H9 (cell line): ENCODE results near the gene FTO. TPM values are rescaled to one million over a fixed set of nuclear protein-coding genes. Genes with fewer than 3 reads are reported as not detected.

Experiments
- DNase-seq: peaks from one replicate; pipeline ENCODE4 v3.0.0-alpha.2; 2017
- H2AFZ ChIP-seq: one replicate; pipeline ENCODE4 v1.6.1; 2013; ENCODE audit warnings: mild to moderate bottlenecking, low read length, control low read depth, moderate library complexity
- H2AK5ac ChIP-seq: 2 replicates; pipeline ENCODE4 v1.6.1; 2013; ENCODE audit warnings: low read length, control low read depth, mixed read lengths; ENCODE audit not compliant: insufficient read length
- H2BK120ac ChIP-seq: one replicate; pipeline ENCODE4 v1.6.1; 2013; ENCODE audit warnings: low read depth, mild to moderate bottlenecking, low read length, control low read depth, inconsistent platforms; ENCODE audit not compliant: poor library complexity, severe bottlenecking
- H2BK12ac ChIP-seq: 2 replicates; pipeline ENCODE4 v1.6.1; 2013; ENCODE audit warnings: low read length, control low read depth, mixed read lengths, low read depth; ENCODE audit not compliant: insufficient read length
- H2BK15ac ChIP-seq: 2 replicates; pipeline ENCODE4 v1.6.1; 2013; ENCODE audit warnings: low read depth, low read length, control low read depth
- H2BK20ac ChIP-seq: one replicate; pipeline ENCODE4 v1.6.1; 2013; ENCODE audit warnings: low read depth, mild to moderate bottlenecking, low read length, control low read depth, inconsistent platforms; ENCODE audit not compliant: poor library complexity, severe bottlenecking
- H2BK5ac ChIP-seq: 2 replicates; pipeline ENCODE4 v1.6.1; 2013; ENCODE audit warnings: low read length, control low read depth, mixed read lengths; ENCODE audit not compliant: insufficient read length
- H3K14ac ChIP-seq: 2 replicates; pipeline ENCODE4 v1.6.1; 2013; ENCODE audit warnings: low read length, control low read depth; ENCODE audit not compliant: insufficient read depth
- H3K18ac ChIP-seq: 2 replicates; pipeline ENCODE4 v1.6.1; 2013; ENCODE audit warnings: low read depth, mild to moderate bottlenecking, mixed read lengths, low read length, control low read depth; ENCODE audit not compliant: insufficient read length
- H3K23ac ChIP-seq: 2 replicates; pipeline ENCODE4 v1.6.1; 2013; ENCODE audit warnings: low read length, control low read depth, mixed read lengths, low read depth; ENCODE audit not compliant: insufficient read length
- H3K23me2 ChIP-seq: 2 replicates; pipeline ENCODE4 v1.6.1; 2013; ENCODE audit warnings: low read depth, mild to moderate bottlenecking, mixed read lengths, low read length, control low read depth; ENCODE audit not compliant: insufficient read length, poor library complexity, severe bottlenecking
- H3K27ac ChIP-seq: 2 replicates; pipeline ENCODE4 v1.5.1; 2013; ENCODE audit warnings: low read length, control low read depth, mixed read lengths, low read depth; ENCODE audit not compliant: insufficient read length
- H3K27me3 ChIP-seq: 2 replicates; pipeline ENCODE4 v1.6.1; 2013; ENCODE audit warnings: low read length, control low read depth, inconsistent platforms; ENCODE audit not compliant: insufficient read depth
- H3K4ac ChIP-seq: 2 replicates; pipeline ENCODE4 v1.6.1; 2013; ENCODE audit warnings: low read depth, mild to moderate bottlenecking, control low read depth, inconsistent platforms, low read length, moderate library complexity
- H3K4me1 ChIP-seq: 2 replicates; pipeline ENCODE4 v1.6.1; 2013; ENCODE audit warnings: low read length, control low read depth, inconsistent platforms; ENCODE audit not compliant: insufficient read depth
- H3K4me2 ChIP-seq: 2 replicates; pipeline ENCODE4 v1.6.1; 2013; ENCODE audit warnings: low read length, control low read depth, mixed read lengths; ENCODE audit not compliant: insufficient read length, insufficient read depth
- H3K56ac ChIP-seq: 2 replicates; pipeline ENCODE4 v1.6.1; 2013; ENCODE audit warnings: low read depth, mild to moderate bottlenecking, mixed read lengths, low read length, control low read depth; ENCODE audit not compliant: insufficient read length
- H3K79me1 ChIP-seq: 2 replicates; pipeline ENCODE4 v1.6.1; 2013; ENCODE audit warnings: low read depth, mild to moderate bottlenecking, moderate library complexity, low read length, control low read depth, inconsistent platforms; ENCODE audit not compliant: insufficient read depth, poor library complexity, severe bottlenecking
- H3K79me2 ChIP-seq: 2 replicates; pipeline ENCODE4 v1.6.1; 2013; ENCODE audit warnings: low read length, control low read depth, inconsistent platforms; ENCODE audit not compliant: insufficient read depth
- H3K9ac ChIP-seq: 2 replicates; pipeline ENCODE4 v1.6.1; 2013; ENCODE audit warnings: low read length, control low read depth, mixed read lengths; ENCODE audit not compliant: insufficient read length; ENCODE audit errors: extremely low read depth
- H3K9me3 ChIP-seq: one replicate; pipeline ENCODE4 v1.6.1; 2013; ENCODE audit warnings: low read depth, low read length, inconsistent platforms; ENCODE audit not compliant: control insufficient read depth
- H3T11ph ChIP-seq: one replicate; pipeline ENCODE4 v1.6.1; 2013; ENCODE audit warnings: mild to moderate bottlenecking, low read length, control low read depth, inconsistent platforms
- H4K20me1 ChIP-seq: one replicate; pipeline ENCODE4 v1.6.1; 2013; ENCODE audit not compliant: control insufficient read depth, insufficient read length, insufficient read depth
- H4K5ac ChIP-seq: 2 replicates; pipeline ENCODE4 v1.6.1; 2013; ENCODE audit warnings: low read depth, mild to moderate bottlenecking, mixed read lengths, low read length, control low read depth; ENCODE audit not compliant: insufficient read length
- H4K8ac ChIP-seq: replicated peaks from 2 replicates; pipeline ENCODE4 v1.6.1; 2013; ENCODE audit warnings: low read length, control low read depth, mixed read lengths, low read depth; ENCODE audit not compliant: insufficient read length
- H4K91ac ChIP-seq: 2 replicates; pipeline ENCODE4 v1.6.1; 2013; ENCODE audit warnings: low read depth, mild to moderate bottlenecking, moderate library complexity, mixed read lengths, low read length, control low read depth; ENCODE audit not compliant: insufficient read length
- H3K27ac Mint-ChIP-seq, 3 experiments: 2 replicates in 2 of 3; 3 replicates in 1 of 3; pipeline ENCODE4 v1.8.0; 2020 to 2021; ENCODE audit warnings: mixed read lengths in 3 of 3, mild to moderate bottlenecking in 1 of 3, moderate library complexity in 1 of 3
- H3K27me3 Mint-ChIP-seq: 2 replicates; pipeline ENCODE4 v1.8.0; 2021; ENCODE audit warnings: low read depth, mild to moderate bottlenecking, moderate library complexity, mixed read lengths
- H3K36me3 Mint-ChIP-seq, 3 experiments: 2 replicates in 2 of 3; 3 replicates in 1 of 3; pipeline ENCODE4 v1.8.0; 2020 to 2021; ENCODE audit warnings: low read depth in 3 of 3, mixed read lengths in 3 of 3; ENCODE audit not compliant: insufficient read depth in 1 of 3
- H3K4me1 Mint-ChIP-seq, 2 experiments: 2 replicates each; pipeline ENCODE4 v1.8.0; 2020; ENCODE audit warnings: mixed read lengths in 2 of 2
- H3K4me3 Mint-ChIP-seq, 2 experiments: 2 replicates in 1 of 2; 3 replicates in 1 of 2; pipeline ENCODE4 v1.8.0; 2020 to 2021; ENCODE audit warnings: mild to moderate bottlenecking in 2 of 2, mixed read lengths in 2 of 2, moderate library complexity in 1 of 2
- H3K9me3 Mint-ChIP-seq, 2 experiments: 2 replicates in 1 of 2; 3 replicates in 1 of 2; pipeline ENCODE4 v1.8.0; 2020; ENCODE audit warnings: mild to moderate bottlenecking in 2 of 2, mixed read lengths in 2 of 2, moderate library complexity in 1 of 2
- WGBS: extraction: QIAGEN DNeasy Blood & Tissue Kit; methylation state at CpG from one replicate; pipeline ENCODE4 v1.1.7; 2013; ENCODE audit warnings: missing lambda C conversion rate, low lambda C conversion rate, mixed read lengths; ENCODE audit not compliant: insufficient read length; ENCODE audit errors: extremely low coverage; 5-methylcytosine and 5-hydroxymethylcytosine counted together
- total RNA-seq: library from RNA; stranded (reverse); gene quantifications from 2 replicates; pipeline ENCODE4 v1.2.1, GENCODE V29; 2021
- TF ChIP-seq, protein P1 (sequence below): fragments of 200-600 bp; sonication (generic); conservative IDR thresholded peaks from 3 replicates; pipeline ENCODE4 v1.8.0; 2021; ENCODE audit warnings: antibody characterized with exemption, mild to moderate bottlenecking

Gene FTO
- total RNA-seq, 1 experiment from 2014 or later: 67.9 TPM

- no peak for DNase-seq
- Histone ChIP-seq H4K8ac (no peak overlapping the region), H3K18ac (no peak overlapping the region), H4K20me1 (no peaks in the 10 kb centered on the region), H3K27ac (no peak overlapping the region), H4K91ac (no peak overlapping the region), H2AFZ (no peak overlapping the region), H3K4me1 (no peaks in the 10 kb centered on the region), H2BK15ac (no peak overlapping the region), H3K79me1 (no peaks in the 10 kb centered on the region), H2AK5ac (no peak overlapping the region), H3K4ac (no peak overlapping the region), H3K9ac (no peak overlapping the region), H3K4me2 (no peak overlapping the region), H3T11ph (no peak overlapping the region), H3K23me2 (no peaks in the 10 kb centered on the region), H3K27me3 (no peaks in the 10 kb centered on the region), H2BK5ac (no peak overlapping the region), H3K14ac (no peak overlapping the region), H3K56ac (no peak overlapping the region), H2BK20ac (no peak overlapping the region), H3K23ac (no peak overlapping the region), H4K5ac (no peak overlapping the region), H3K79me2 (no peaks in the 10 kb centered on the region; the same call in 1 of the 2 replicates), H2BK12ac (no peak overlapping the region), H2BK120ac (no peak overlapping the region), H3K9me3 (no peaks in the 10 kb centered on the region)
- Mint-ChIP-seq H3K36me3 (no peaks in the 10 kb centered on the region), H3K9me3 (no peaks in the 10 kb centered on the region), H3K27ac (no peak overlapping the region), H3K27me3 (no peaks in the 10 kb centered on the region), H3K4me3 (no peak overlapping the region), H3K4me1 (0 out of 4 replicates have a peak, but pooled peaks cover 0 to 3% of the 10 kb centered on the region in 2 experiments)
- WGBS: no CpG with 5 or more reads among the region's 3 CpGs
- TF ChIP-seq, protein P1, sequence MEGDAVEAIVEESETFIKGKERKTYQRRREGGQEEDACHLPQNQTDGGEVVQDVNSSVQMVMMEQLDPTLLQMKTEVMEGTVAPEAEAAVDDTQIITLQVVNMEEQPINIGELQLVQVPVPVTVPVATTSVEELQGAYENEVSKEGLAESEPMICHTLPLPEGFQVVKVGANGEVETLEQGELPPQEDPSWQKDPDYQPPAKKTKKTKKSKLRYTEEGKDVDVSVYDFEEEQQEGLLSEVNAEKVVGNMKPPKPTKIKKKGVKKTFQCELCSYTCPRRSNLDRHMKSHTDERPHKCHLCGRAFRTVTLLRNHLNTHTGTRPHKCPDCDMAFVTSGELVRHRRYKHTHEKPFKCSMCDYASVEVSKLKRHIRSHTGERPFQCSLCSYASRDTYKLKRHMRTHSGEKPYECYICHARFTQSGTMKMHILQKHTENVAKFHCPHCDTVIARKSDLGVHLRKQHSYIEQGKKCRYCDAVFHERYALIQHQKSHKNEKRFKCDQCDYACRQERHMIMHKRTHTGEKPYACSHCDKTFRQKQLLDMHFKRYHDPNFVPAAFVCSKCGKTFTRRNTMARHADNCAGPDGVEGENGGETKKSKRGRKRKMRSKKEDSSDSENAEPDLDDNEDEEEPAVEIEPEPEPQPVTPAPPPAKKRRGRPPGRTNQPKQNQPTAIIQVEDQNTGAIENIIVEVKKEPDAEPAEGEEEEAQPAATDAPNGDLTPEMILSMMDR: no peak
Observed at GRCh38 chr16:53948734-53949430, 244.9 kb downstream of the FTO start.
